ENCODE data around the gene HDAC8.
"Not testable (repeated sequence)": the region's sequence is repeated elsewhere in the genome, so short reads cannot be mapped to it uniquely, and the experiment has no call there.

HDAC8 gene

GRCh38 chrX:72532366-72532765, 40.3 kb downstream of the HDAC8 start:
- no peak for DNase-seq (ENCODE audit: low read depth)

DNA sequence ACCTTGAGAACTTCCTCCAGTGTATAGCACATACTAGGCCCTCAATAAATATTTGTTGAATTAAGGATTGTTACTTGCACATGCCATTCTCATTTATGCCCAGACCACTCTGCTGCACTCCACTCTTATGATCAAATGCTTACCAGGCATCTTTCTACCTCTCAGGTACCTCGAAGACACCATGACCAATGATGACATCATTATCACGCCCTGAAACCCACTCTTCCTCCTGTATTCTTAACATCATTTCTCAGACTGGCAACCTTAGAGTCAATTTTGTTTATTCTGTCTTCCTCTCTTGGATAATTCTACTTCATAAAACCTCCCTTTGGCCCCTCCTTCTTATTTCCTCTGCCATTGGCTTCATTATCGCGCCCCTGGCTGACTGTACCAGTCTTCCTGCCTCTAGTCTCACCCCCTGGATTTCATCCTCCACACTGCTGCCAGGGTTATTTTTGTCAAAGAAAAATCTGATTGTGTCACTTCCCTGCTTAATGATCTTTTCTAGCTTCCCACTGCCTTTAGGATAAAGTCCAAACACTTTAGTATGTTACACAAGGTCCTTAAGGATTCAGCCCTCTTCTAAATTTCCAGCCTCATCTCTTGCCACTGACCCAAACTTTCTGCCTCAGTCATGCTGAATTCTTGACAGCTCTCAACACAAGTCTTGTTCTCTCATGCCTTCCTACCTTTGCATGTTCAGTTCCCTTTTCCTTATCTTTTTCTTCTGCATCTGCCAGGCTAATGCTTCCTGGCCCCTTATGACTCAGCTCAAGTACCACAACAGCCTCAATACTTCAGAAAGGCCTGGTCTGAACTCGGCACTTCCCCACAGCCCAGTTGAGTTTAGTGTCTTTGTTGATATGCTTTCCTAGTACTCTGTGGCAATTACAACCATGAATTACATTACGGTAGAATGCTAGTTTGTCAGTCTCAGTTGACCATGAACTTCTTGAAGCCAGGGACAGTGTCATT, 45.8 kb downstream of the HDAC8 start:
- no peak for DNase-seq (ENCODE audit: low read depth)

DNA sequence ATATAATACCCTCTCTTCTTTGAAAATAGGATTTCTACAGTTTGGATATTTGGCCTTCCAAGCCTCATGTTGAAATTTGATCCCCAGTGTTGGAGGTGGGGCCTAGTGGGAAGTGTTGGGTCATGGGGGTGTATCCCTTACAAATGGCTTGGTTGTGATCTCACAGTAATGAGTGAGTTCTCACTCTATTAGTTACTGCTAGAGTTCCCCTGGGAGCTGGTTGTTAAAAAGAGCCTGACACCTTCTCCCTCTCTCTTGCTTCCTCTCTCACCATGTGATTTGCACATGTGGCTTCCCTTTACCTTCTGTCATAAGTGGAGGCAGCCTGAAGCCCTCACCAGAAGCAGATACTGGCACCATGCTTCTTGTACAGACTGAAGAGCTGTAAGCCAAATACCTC, 73.9 kb downstream of the HDAC8 start:
- DNase-seq (ENCODE audit: low read depth) = no peak

- DNase-seq (ENCODE audit: low read depth) = no peak
These were observed 77.6 kb downstream of the HDAC8 start for GRCh38 chrX:72495046-72495445.

DNA sequence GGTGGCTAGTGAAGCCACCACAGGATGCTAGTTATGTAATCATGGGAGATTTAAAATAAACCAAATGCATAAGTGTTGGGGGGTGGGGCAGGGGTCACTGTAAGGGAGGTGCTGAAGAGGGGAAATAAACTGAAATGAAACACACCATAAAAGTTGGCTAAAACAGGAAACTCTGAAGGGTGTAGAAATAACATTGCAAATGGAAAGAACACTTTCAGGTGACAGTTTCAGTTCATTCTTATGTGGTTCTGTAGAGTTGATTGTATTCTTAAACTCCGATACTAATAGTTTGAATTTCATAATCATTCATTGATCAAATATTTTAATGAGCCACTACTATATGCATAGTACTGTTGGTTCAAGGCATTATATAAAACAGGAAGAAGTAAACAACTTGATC, 80.1 kb downstream of the HDAC8 start:
- DNase-seq (ENCODE audit: low read depth) = no peak

GRCh38 chrX:72490221-72490620, 82.4 kb downstream of the HDAC8 start:
- not testable (repeated sequence) for DNase-seq (ENCODE audit: low read depth)

- no peak for DNase-seq (ENCODE audit: low read depth)
These were observed 85.0 kb downstream of the HDAC8 start for GRCh38 chrX:72487661-72488060.

GRCh38 chrX:72479324-72480274, 93.0 kb downstream of the HDAC8 start:
- no peak for DNase-seq (ENCODE audit: low read depth)

DNA sequence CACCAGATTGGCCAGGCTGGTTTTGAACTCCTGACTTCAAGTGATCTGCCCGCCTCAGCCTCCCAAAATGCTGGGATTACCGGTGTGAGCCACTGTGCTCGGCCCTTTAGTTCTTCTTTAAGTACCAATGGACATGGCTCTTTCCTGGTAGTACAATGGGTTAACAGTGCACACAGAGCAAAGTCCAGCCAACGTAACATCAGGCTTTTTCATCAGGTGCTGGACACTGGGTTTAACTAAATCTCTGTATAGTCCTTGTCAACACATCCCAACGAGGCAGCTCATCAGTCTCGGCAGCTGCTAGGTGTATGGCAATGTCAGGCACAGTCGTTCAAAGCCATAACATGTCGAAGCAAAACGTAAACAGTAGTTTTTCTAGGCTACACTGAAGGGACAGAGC, 93.8 kb downstream of the HDAC8 start:
- no peak for DNase-seq (ENCODE audit: low read depth)

DNA sequence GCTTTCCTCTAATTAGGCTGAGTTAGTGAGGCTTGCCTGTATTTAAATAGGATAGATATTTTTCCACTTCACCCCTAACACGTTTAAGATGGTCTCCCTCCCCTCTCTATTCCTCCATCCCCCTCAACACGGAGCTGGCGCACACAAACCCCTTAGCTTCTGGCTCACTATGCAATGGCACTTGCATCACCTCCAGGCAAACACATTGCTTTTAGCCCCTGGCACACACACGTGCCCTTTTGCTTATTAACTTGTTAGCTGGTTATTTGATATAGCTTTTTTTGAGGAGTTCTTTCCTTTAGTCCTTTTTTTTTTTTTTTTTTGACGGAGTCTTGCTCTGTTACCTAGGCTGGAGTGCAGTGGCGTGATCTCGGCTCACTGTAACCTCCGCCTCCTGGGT, 94.3 kb downstream of the HDAC8 start:
- DNase-seq (ENCODE audit: low read depth) = no peak

GRCh38 chrX:72477781-72478181, 94.9 kb downstream of the HDAC8 start:
- no peak for DNase-seq (ENCODE audit: low read depth)

DNA sequence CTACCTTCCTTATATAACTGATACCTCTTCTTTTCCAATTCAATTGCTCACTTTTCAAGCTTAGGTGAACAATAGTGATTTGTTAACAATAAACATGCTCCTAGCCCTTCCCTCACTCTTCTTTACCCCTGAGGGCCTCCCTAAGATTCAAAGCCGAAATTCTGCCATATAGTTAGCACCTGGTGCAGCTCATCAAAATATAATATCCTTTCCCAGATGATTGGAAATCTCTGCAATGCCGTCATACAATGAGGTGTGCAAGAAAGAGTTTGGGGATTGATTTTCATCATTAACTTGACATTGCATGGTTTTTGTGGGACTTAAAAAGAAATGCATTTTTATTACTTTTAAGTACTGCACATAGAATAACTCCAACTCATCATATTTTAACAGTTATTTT, 95.3 kb downstream of the HDAC8 start:
- no peak for DNase-seq (ENCODE audit: low read depth)

DNA sequence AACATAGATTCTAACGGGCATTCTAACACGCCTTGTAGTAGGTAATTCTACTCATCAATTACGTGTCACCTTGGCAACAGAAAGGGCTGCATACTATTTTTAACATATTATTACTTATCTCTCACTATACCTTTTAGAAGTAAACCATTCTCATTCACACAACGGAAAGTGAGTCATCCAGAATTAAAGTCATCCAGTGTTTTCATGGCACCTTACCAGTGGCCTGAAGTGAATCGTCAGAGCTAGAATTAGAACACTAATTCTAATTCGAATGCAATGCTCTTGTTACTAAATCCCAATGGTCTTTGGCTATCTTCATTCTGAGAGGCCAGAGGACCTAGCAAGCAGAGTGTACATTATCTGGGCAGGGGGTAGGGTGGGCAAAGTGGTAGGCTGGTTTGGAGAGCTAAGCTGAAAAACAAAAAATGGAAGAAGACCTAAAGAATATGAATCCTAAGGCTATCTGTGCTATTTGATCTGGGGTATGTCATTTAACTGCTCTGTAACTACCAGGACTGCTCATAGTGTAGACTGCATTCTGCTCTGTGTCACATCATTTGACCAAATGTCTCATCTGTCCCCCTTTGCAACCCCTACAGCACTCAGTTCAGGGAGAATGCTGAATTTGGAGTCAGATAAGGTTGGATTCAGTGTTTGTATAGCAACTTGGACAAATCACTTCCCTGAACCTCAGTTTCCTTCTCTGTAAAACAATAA, 96.5 kb downstream of the HDAC8 start:
- no peak for DNase-seq (ENCODE audit: low read depth)

DNA sequence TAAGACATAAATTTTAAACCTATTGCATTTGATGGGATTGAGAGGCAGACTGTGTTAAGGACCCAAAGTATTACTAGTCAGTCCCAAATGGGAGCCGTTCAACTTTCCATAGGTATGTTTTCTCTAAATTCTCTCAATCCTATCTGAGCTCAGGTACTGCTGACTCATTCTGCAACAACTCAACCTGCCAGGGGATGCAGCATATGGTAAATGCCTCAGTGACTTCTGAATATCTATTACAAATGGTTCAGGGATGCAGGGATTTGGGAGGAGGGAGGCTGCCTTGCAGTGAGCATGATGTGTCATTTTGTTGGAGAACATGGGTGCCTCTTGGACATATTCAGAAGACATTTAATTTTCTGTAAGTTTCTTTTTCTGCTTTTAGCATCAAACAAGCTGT, 97.3 kb downstream of the HDAC8 start:
- DNase-seq (ENCODE audit: low read depth) = no peak

DNA sequence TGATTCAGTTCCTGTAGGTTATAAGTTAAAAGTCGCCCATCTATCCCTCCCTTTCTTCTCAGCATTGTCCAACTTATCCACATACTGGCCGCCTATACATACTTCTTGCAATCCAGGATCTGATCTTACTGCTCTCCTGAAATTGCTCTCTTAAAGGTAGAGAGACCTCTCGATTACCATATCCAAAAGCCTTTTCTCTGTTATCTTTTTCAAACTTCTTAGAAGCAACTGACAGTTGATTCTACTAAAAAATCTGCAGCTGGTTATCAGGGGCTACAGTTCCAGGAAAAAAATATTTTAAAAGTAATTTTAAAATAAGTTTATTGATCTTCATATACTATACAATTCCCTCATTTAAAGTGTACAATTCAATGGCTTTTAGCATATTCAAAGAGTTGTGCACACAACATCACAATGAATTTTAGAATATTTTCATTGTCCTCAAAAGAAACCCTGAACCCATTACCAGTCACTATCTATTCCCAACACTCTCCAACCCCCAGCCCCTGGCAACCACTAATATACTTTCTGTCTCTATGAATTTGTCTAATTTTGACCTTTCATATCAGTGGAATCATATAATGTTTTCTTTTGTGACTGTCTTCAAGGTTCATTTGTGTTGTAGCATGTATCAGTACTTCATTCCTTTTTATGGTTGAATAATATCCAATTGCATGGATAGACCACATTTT, 102.0 kb downstream of the HDAC8 start:
- no peak for DNase-seq (ENCODE audit: low read depth)

DNA sequence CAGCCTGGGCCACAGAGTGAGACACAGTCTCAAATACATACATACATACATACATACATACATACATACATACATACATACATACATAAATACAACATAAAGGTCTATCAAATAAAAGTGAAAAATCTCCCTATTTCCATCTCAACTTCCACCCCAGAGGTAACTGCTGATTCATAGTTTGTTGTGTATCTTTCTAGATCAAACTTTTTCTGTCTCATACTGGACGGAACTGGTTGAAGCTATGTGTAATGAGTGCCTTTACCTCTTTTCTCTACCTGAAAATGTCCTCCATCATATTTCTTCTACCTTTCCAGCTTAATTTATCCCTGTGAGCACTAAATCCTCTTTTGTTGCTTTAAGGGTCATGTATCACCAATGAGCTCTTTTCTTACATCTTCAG, 102.5 kb downstream of the HDAC8 start:
- no peak for DNase-seq (ENCODE audit: low read depth)

GRCh38 chrX:72468607-72469006, 104.0 kb downstream of the HDAC8 start:
- DNase-seq (ENCODE audit: low read depth) = no peak

DNA sequence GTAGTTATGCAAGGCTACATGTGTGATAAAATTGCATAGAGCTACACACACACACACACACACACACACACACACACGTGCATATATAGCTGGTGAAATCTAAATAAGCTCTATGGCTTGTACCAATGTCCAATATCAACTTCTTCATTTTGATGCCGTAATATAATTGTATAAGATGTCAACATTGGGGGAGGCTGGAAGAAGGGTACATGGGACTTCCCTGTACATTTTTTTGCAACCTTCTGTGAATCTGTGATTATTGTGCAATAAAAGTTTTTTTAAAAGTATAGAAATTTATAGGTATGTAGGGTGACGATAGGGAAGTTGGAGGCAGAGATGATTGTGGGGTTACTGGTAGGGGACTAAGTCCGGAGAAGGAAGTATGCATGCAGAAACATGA, 105.5 kb downstream of the HDAC8 start:
- no peak for DNase-seq (ENCODE audit: low read depth)

DNA sequence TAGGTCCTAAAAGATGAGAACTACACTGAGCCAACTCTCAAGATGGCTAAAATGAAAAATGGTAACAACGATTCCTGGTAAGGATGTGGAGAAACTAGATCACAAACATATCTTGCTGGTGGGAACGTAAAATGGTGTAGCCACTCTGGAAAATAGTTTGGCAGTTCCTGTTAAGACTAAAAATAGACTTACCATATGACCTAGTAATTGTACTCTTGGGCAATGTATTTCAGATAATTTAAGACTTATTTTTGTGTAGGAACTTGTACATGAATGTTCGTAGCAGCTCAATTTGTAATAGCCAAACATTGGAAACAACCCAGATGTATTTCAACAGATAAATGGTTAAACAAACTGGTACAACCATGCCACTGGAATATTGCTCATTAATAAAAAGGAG, 106.2 kb downstream of the HDAC8 start:
- DNase-seq (ENCODE audit: low read depth) = no peak

- no peak for DNase-seq (ENCODE audit: low read depth)
These were observed 106.8 kb downstream of the HDAC8 start for GRCh38 chrX:72465889-72466288.

DNA sequence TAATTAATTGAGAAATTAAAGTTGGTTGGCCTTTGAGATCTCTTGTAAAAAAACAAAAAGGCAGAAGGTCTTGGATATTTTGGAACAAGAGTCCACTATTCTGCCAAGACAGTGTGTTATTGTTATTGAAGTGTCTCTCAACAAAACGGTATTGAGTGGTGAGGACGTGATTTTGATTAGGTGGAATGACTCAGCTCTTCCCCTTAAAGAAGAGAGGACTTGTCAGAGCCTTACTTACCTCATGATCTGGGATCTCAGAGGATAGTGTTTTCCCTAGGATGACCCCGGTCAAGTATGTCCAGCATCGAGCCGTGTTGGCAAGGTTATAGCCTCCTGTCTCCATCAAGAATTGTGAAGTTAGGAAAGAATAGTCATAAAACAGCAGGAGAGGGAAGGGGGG, 110.9 kb downstream of the HDAC8 start:
- no peak for DNase-seq (ENCODE audit: low read depth)

- no peak for DNase-seq (ENCODE audit: low read depth)
These were observed 111.4 kb downstream of the HDAC8 start for GRCh38 chrX:72461288-72461687.
